BLaER1 treated with 17β-estradiol and CSF1 and Interleukin-3, amounts not matched to agents 10 nM and 100 nM (cell line): Measurements from ENCODE around the gene PHF3.

Source experiments
- H3K27ac ChIP-seq, 11 experiments: shearing (Covaris generic); formaldehyde crosslinking; 2 replicates each; pipeline ENCODE4 v1.8.1; 2022
- H3K27me3 ChIP-seq, 11 experiments: shearing (Covaris generic); formaldehyde crosslinking; 2 replicates each; pipeline ENCODE4 v1.8.1; 2022
- H3K36me3 ChIP-seq, 11 experiments: shearing (Covaris generic); formaldehyde crosslinking; 2 replicates each; pipeline ENCODE4 v1.8.1; 2022
- H3K4me1 ChIP-seq, 10 experiments: shearing (Covaris generic); formaldehyde crosslinking; 2 replicates each; pipeline ENCODE4 v1.8.1; 2022
- H3K4me2 ChIP-seq, 11 experiments: shearing (Covaris generic); formaldehyde crosslinking; 2 replicates each; pipeline ENCODE4 v1.8.1; 2022
- H3K4me3 ChIP-seq, 10 experiments: shearing (Covaris generic); formaldehyde crosslinking; 2 replicates each; pipeline ENCODE4 v1.8.1; 2022
- H3K9ac ChIP-seq, 11 experiments: shearing (Covaris generic); formaldehyde crosslinking; 2 replicates each; pipeline ENCODE4 v1.8.1; 2022
- H3K9me3 ChIP-seq, 11 experiments: shearing (Covaris generic); formaldehyde crosslinking; replicated peaks in 1 of 11; 2 replicates each; pipeline ENCODE4 v1.8.1; 2022
- H4K20me1 ChIP-seq, 11 experiments: shearing (Covaris generic); formaldehyde crosslinking; 2 replicates each; pipeline ENCODE4 v1.8.1; 2022
- Cebpa-rat ChIP-seq, 11 experiments: shearing (Covaris generic); IDR thresholded peaks; 2 replicates each; pipeline ENCODE4 v1.8.1; 2022

PHF3 gene

GRCh38 chr6:63757826-63758225, 122.2 kb downstream of the PHF3 start:
- no peak overlapping the region for H3K4me2 ChIP-seq
- H4K20me1 ChIP-seq: no peaks in the 10 kb centered on the region
- no peak overlapping the region for H3K9ac ChIP-seq
- H3K27ac ChIP-seq: no peak overlapping the region
- TF ChIP-seq Cebpa-rat (IDR thresholded peaks at IDR 0.05): no peak
- H3K27me3 ChIP-seq: no peaks in the 10 kb centered on the region
- H3K4me3 ChIP-seq: no peak overlapping the region
- peaks cover 0 to 4% (median 0%) of the 10 kb centered on the region in 10 experiments; a peak in 1 of 20 replicates for H3K4me1 ChIP-seq
- H3K9me3 ChIP-seq: peaks cover 14 to 47% (median 25%) of the 10 kb centered on the region in 11 experiments; a peak in 21 of 22 replicates
- H3K36me3 ChIP-seq: peaks cover 0 to 17% (median 0%) of the 10 kb centered on the region in 11 experiments; a peak in 3 of 22 replicates

GRCh38 chr6:63759605-63760105, 124.1 kb downstream of the PHF3 start:
- H3K27me3 ChIP-seq: no peaks in the 10 kb centered on the region
- H3K36me3 ChIP-seq: peaks cover 0 to 12% (median 0%) of the 10 kb centered on the region in 11 experiments; a peak in 3 of 22 replicates
- TF ChIP-seq Cebpa-rat (IDR thresholded peaks at IDR 0.05): no peak
- H3K9ac ChIP-seq: no peak overlapping the region
- H3K9me3 ChIP-seq: peaks cover 14 to 31% (median 22%) of the 10 kb centered on the region in 11 experiments; a peak in 21 of 22 replicates
- no peaks in the 10 kb centered on the region for H4K20me1 ChIP-seq
- no peak overlapping the region for H3K4me2 ChIP-seq
- H3K4me3 ChIP-seq: no peak overlapping the region
- H3K4me1 ChIP-seq: peaks cover 0 to 4% (median 0%) of the 10 kb centered on the region in 10 experiments; a peak in 1 of 20 replicates
- H3K27ac ChIP-seq: no peak overlapping the region

GRCh38 chr6:63760199-63760598, 124.6 kb downstream of the PHF3 start:
- H3K9me3 ChIP-seq: peaks cover 14 to 26% (median 20%) of the 10 kb centered on the region in 11 experiments; a peak in 21 of 22 replicates
- no peaks in the 10 kb centered on the region for H4K20me1 ChIP-seq
- H3K4me2 ChIP-seq: no peak overlapping the region
- TF ChIP-seq Cebpa-rat (IDR thresholded peaks at IDR 0.05): no peak
- H3K4me3 ChIP-seq: no peak overlapping the region
- no peaks in the 10 kb centered on the region for H3K27me3 ChIP-seq
- H3K4me1 ChIP-seq: peaks cover 0 to 4% (median 0%) of the 10 kb centered on the region in 10 experiments; a peak in 1 of 20 replicates
- H3K27ac ChIP-seq: no peak overlapping the region
- no peak overlapping the region for H3K9ac ChIP-seq
- H3K36me3 ChIP-seq: peaks cover 0 to 12% (median 0%) of the 10 kb centered on the region in 11 experiments; a peak in 3 of 22 replicates

GRCh38 chr6:63764318-63764916, 128.8 kb downstream of the PHF3 start:
- H3K4me1 ChIP-seq: no peaks in the 10 kb centered on the region
- H3K27ac ChIP-seq: no peak overlapping the region; a peak in 1 of 22 replicates
- H3K9me3 ChIP-seq: peaks cover 4 to 22% (median 14%) of the 10 kb centered on the region in 11 experiments; a peak in 15 of 22 replicates
- no peak overlapping the region for H3K9ac ChIP-seq
- no peak overlapping the region for H3K4me2 ChIP-seq
- no peak overlapping the region for H3K4me3 ChIP-seq
- no peaks in the 10 kb centered on the region for H4K20me1 ChIP-seq
- no peaks in the 10 kb centered on the region for H3K27me3 ChIP-seq
- no peaks in the 10 kb centered on the region for H3K36me3 ChIP-seq
- no peak for TF ChIP-seq Cebpa-rat (IDR thresholded peaks at IDR 0.05)
